Activated gamma-delta T cell treated with anti-CD3 and anti-CD28 coated beads, Interleukin-2, amount 50 U/mL, for 16 hours (primary cell): ENCODE data around the gene PPM1F.
"Not testable (repeated sequence)": the region's sequence is repeated elsewhere in the genome, so short reads cannot be mapped to it uniquely, and the experiment has no call there.

ENCODE experiments used
- DNase-seq: peaks from one replicate; pipeline ENCODE4 v3.0.0-alpha.2; 2020; ENCODE audit warnings: low read depth

The PPM1F gene

DNA sequence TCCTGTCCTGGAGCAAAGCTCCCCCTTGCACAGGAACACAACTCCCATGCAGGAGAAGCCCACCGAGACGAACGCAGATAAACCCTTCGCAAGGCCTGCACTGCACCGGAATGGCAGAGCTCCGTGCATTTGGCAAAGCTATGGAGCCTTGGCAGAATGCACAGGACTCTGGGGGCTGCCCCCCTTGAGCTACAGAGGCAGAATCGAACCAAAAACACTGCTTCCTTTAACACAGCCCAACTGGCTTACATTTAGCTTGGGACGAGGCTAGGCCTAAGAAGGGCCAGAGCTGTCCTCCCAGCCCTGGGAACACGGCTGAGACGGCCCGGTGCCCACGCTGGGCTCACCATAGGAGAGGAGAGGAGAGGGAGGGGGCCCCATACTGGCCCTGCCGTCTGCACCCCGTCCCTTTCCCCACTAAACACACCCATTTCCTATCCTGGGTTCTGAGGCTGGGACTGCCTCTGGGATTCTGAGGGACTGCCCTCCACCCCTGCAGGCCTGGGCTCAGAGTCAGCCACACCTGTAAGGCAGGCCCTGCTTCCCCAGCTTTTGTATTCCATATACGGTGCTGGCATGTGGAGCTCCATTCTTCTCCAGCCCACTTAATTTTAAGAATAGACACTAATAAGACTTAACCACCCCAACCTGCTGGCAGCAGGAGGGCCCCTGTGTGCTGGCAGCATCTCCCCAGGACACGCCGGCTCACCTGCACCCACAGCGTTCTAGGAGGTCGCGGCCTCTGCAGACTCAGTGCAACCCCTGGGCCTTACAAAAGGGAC is 32.9 kb downstream of the PPM1F start:
- DNase-seq: no peak

DNA sequence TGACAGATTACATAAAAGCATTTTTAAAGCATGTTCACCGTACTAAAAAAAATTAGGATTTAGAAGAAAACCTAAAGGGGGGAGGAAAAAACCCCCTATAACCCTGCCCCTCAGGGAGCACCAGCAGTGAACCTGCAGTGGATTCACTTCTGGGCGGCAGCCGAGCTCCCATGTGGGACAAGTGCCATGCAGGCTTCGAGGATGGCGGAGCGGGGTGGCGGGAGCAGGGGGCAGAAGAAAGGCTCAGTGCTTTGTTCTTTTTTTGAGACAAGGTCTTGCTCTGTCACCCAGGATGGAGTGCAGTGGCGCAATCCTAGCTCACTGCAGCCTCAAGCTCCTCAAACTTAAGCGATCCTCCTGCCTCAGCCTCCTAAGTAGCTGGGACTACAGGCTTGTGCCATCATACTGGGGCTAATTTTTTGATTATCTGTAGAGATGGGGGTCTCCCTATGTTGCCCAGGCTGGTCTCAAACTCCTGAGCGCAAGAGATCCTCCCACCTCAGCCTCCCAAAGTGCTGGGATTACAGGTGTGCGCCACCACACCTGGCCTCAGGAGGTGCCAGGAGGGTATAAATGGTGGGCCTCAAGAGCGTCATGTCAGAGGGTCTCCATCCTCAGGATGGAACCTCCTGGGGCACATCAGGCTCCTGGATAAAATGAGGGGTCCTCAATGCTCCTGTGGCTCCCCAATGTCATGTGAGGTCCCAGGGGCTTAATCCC is 34.0 kb downstream of the PPM1F start:
- DNase-seq: no peak

DNA sequence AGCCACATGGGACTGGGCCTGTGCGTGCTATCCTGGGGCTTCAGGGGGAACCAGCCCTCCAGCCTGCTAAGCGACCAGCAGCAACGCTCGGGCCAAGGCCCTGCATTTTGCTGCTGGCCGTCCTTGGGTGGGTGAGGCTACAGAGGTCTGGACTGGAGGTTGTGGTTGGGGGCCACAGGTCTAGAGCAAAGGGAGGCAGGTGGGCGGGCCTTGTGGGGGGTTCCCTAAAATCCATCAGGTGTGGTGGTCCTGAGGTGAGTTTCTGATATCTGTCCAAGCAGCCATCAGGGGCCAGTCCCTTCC is 34.7 kb downstream of the PPM1F start:
- DNase-seq: no peak

DNA sequence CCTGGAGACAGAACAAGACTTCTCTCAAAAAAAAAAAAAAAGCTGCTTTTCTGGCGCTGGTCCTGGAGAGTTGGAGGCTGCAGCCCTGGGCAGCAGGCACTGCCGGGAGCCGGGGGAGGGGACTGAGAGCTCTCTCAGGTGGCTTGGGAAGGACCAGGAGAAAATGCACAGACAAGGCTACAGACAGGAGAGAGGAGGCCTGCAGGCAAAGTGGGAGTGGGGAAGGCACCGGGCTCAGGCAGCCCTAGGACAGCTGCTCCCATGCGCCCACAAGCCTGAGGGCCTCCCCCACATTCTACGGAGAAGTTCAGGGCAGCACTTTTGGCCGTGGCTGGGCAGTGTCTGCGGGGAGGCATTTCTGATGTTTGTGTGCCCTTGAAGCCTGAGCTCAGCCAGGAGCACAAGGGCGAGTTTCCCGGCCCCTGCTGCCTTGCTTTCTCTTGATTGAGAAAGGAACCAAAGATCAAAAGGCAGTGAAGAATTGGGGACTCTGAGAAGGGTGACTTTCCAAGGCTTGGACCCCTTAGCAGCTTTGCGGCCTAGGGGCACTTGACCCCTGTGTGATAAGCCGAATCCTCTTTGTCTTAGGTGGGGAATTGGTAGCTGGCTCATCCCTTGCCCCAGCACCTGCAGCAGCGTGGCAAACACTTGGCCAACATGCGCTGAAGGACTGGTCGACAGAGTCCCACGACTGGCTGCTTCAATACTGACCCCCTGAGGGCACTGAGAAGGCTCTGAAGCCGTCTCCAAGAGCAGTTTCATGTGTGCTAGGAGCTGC is 35.3 kb downstream of the PPM1F start:
- DNase-seq: no peak

DNA sequence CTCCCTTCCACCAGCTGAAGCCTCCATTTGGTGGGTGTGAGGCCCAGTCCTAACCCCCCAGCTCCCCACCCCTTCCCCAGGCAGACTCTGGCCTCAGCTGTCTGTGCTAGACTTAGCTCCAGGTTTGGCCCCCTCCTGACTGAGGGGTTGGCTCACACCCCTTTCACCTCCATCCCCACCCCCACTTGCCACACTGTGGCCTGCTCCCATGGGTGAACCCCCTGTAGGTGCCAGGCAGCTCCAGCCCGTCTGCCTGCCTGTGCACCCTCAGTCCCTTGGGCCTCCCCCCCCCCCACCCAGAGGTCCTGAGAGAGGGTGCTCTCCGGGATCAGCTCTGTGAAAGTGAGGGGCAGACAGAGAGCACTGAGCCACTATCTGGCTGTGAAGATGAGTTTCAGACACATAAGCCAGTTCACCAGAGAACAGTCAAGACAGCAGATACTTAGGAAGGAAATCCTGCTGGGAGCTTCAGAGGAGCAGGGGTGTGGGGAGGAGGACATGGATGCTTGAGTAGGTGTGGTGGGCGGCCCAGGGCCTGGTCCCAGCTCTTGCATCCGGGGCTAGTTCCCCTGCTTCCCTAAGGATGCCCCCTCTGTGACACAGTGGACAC is 36.2 kb downstream of the PPM1F start:
- DNase-seq: no peak

DNA sequence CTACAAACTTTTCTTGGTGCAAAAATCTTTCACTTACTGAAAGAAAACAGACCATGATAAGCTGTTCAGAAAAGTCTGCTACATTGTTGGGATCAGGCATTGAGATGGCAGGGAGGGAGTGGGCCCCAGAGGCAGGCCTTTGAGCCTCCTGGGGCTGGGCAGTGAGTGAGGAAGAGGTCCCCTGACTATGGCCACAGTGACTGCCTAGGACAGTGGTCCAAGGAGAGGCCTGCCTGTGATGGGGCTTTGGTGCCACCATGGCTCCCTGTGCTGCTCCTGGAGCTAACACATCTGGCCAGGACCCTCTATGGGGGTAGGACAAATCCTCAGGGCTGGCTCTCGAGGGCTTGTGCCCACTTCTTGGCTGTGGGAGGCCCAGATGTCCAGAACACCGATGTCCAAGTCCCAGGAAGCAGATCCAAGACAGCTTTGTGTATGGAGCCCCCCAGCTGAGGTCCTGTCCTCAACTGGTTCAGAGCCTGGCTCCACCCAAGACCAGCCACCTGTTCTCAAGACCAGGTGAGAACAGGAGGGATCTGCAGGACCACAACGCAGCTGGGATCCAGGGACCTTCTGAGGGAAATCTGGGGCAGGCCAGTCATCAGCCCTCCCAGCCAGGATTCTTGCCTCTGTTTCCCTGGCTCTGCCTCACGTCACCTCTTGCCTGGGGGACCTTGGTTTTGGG is 36.9 kb downstream of the PPM1F start:
- no peak for DNase-seq

DNA sequence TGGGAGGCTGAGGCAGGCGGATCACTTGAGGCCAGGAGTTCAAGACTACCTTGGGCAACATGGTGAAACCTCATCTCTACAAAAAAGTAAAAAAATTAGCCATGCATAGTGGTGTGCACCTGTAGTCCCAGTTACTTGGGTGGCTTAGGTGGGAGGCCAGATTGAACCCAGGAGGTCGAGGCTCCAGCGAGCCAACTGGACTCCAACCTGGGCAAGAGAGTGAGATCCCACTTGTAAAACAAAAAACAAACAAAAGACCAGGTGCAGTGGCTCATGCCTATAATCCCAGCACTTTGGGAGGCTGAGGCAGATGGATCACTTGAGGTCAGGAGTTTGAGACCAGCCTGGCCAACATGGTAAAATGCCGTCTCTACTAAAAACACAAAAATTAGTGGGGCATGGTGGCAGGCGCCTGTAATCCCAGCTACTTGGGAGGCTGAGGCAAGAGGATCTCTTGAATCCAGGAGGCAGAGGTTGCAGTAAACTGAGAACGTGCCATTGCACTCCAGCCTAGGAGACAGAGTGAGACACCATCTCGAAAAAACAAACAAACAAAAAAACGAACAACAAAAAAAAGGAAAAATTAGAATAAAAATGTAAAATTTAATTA is 38.5 kb downstream of the PPM1F start:
- not testable (repeated sequence) for DNase-seq

DNA sequence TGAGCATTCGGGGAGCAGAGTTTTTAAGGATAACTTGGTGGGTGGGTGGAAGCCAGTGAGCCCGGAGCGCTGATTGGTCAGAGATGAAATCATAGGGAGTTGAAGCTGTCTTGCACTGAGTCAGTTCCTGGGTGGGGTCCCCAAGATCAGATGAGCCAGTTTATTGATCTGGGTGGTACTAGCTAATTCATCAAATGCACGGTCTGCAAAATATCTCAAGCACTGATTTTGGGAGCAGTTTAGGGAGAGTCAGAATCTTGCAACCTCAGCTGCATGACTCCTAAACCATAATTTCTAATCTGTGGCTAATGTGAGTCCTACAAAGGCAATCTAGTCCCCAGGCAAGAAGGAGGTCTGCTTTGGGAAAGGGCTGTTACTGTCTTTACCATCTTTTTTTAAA is 42.3 kb downstream of the PPM1F start:
- DNase-seq: not testable (repeated sequence)

DNA sequence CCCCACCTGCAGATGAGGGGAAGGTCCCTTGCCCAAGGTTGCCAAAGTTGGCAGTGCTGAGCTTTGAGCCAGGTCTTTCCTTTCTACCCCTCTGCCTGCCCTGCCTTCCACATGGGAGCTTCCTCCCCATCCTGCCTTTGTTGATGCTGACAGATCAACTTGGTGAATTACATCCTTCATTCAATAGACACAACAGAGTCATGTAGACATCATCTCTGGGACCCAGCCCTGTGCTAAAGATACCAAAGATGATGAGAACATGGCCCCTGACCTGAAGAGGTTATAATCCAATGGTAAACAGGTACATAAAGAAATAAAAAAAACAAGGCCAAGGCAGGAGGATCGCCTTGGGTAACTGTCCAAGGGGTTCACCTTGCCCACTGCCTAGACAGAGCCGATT is 42.8 kb downstream of the PPM1F start:
- no peak for DNase-seq

DNA sequence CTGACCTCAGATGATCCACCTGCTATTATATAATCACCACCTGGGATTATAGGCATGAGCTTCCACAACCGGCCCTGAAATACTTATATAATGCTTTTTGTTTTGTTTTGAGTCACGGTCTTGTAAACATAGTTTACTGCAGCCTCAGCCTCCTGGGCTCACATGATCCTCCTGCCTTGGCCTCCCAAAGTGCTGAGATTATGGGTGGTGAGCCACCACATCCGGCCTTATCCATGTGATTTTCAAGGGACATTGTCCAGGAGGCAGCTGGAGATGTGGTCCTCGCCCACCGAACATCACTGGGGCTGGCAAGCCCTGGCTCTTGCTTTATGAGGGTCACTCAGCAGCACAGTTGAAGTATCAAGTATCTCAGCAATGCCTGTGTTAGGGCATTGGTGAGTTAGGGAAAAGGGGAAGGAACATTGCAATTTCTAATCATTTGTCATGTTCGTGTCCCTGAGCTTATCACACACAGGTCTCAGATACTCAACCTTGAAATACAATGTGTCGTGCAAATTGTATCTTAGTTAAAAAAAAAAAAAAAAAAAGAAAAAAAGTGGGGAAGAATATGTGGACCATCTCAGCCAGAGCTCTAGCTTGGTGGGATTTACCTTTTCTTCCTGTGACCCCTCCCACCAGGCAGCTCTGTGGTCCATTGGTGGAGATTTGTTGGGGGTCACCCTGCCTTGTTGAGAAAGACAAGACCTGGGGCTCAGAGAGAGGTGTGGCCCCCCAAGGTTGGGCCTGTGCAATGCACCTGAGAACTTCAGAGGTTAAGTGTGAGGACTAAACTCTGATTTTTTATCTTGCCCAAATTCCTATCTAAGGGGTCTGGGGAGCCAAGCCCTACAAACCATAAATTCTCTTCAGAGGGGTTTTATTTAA is 44.8 kb downstream of the PPM1F start:
- no peak for DNase-seq

DNA sequence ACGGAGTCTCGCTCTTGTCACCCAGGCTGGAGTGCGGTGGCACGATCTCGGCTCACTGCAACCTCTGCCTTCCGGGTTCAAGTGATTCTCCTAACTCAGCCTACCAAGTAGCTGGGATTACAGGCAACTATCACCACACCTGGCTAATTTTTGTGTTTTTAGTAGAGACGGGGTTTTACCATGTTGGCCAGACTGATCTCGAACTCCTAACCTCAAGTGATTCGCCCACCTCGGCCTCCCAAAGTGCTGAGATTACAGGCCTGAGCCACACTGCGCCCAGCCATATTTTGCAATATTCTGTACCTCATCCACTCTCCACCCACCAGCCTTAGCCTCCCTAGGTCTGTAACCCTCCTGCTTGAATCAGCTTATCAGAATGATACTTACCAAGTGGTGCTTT is 47.4 kb downstream of the PPM1F start:
- DNase-seq: not testable (repeated sequence)

DNA sequence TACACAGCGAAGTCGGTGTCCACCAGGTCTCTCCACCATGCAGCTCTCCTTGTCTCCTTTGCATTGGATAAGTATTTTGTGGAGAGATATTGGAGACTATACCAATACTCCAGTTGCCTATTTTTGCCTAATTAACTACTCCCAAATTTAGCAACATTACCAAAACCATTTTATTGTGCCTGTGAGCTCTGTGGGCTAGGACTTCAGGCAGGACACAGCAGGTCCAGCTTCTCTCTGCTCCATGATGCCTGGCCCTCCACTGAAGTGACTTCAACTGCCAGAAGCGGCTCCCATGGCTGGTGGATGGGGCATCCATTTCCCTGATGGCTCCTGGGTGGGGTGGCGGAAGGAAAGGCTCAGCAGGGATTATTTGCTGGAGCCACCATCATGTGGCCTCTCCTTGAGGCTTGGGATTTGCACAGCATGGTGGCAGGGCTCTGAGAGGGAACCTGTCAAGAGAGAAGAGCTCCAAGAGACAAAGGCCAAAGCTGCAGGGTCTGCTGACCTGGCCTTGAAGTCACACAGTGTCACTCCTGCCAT is 48.3 kb downstream of the PPM1F start:
- DNase-seq: no peak

DNA sequence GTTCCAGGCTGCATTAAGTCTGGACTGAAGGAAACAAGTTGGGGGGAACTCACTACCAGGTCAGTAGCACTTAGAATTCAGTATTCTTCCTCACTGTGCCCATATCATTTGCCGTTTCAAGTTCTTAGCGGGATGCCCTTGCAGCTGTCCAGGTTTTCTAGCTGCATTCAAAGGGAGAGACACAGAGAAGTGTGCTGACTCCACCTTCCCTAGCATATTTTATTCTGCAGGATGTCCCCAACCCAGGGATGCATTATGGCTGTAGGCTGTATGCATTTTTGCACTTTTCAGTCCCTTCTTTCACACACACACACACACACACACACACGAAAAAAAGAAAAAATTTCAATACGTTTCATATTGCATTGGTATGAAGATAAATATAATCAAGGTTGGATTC is 49.4 kb downstream of the PPM1F start:
- DNase-seq: no peak

DNA sequence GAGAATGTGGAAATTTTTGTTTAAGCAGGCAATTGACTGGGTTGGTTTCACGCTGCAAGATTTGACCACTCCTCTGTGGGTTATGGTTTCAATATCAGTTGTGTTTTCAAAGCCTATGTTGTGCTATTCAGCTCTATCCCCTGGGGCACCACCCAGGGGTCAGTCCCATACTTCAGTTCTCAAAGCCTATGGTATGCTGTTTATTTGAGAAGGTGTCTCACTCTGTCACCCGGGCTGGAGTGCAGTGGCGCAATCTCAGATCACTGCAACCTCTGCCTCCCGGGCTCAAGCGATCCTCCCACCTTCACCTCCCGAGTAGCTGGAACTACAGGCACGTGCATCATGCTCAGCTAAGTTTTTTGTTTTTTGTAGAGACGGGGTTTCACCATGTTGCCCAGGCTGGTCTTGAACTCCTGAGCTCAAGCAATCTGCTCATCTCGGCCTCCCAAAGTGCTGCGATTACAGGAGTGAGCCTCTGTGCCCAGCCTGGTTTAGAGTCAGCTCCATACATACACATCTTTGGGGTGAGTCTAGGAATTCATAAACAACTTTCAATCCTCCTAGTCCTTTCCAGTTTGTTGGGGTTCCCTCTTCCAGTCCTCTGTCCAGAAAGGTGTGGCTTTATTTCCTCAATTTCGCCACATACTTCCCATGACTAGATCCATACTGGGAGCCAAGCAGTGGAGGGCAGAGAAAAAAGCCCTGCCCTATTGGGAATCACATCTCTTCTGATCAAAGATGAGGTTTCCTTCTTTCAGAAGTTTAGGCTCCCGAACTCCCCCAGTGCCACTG is 50.2 kb downstream of the PPM1F start:
- no peak for DNase-seq

DNA sequence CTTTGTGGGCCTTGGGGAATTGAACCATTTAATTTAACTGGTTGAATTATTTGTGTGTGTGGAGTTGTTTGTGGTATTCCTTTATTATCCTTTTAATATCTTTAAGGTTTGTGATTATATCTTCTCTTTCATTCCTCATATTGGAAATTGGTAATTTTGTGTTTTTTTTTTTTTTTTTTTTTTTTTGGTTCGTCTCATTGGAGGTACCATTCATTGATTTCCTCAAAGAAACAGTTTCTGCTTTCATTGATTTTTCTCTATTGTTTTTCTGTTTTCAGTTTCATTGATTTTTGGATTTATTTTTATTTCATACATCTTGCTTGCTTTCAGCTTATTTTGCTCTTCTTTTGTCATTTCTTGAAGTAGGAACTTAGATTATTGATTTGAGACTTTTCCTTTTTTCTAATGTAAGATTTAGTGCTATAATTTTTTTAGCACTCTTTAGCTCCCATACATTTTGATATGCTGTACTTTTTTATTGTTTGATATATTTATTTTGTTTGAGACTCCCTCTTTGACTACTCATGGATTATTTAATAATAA is 54.2 kb downstream of the PPM1F start:
- DNase-seq: no peak

DNA sequence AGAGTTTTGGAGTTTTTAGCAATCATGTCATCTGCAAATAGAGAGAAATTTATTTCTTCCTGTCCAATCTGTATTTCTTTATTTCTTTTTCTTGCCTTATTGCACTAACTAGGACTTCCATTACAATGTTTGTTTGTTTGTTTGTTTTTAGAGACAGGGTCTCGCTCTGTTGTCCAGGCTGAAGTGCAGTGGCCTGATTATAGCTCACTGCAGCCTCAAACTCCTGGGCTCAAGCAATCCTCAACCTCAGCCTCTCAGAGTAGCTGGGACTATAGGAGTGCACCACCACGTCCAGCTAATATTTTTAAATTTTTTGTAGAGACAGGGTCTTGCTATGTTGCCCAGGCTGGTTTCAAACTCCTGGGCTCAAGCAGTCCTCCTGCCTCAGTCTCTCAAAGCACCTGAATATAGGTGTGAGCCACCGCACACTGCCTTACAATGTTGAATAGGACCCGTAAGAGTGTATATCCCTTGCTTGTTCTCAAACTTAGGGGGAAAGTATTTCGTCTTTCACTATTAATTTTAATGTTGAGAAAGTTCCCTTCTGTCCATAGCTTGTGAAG is 55.6 kb downstream of the PPM1F start:
- DNase-seq: no peak

DNA sequence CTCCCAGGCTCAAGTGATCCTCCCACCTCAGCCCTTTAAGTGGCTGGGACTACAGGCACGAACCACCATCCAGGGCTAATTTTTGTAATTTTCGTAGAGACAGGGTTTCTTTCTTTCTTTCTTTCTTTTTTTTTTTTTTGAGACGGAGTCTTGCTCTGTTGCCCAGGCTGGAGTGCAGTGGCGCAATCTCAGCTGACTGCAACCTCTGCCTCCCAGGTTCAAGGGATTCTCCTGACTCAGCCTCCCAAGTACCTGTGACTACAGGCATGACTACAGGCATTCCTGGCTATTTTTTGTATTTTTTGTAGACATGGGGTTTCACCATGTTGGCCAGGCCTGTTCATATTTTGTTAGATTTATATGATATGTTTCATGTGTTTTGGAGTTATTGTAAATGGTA is 56.4 kb downstream of the PPM1F start:
- DNase-seq: not testable (repeated sequence)

DNA sequence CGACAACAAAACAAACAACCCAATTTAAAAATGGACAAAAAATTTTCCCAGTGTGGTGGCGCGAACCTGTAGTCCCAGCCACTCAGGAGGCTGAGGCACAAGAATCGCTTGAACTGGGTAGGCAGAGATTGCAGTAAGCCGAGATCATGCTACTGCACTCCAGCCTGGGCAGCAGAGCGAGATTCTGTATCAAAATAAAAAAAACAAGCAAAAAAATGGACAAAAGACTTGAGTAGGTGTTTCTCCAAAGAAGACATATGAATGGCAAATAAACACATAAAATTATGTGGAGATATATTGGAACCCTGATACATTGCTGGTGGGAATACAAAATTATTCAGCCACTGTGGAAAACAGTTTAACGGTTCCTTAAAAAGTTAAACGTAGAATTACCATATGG is 57.8 kb downstream of the PPM1F start:
- no peak for DNase-seq
